HepG2 (cell line): Measurements from ENCODE around the gene HOXA11. TPM values are rescaled to one million over a fixed set of nuclear protein-coding genes. Genes with fewer than 3 reads are reported as not detected.

Experiments
- ATF3 ChIP-seq: sonication (generic); formaldehyde crosslinking; IDR thresholded peaks from 2 replicates; pipeline ENCODE4 v1.4.0; 2020; ENCODE audit warnings: missing genetic modification reagents
- BORCS8-MEF2B ChIP-seq: sonication (generic); formaldehyde crosslinking; IDR thresholded peaks from 2 replicates; pipeline ENCODE4 v1.8.0; 2022; ENCODE audit warnings: mild to moderate bottlenecking, missing genetic modification reagents
- GZF1 ChIP-seq: sonication (generic); formaldehyde crosslinking; IDR thresholded peaks from 2 replicates; pipeline ENCODE4 v1.5.1; 2020; ENCODE audit warnings: mild to moderate bottlenecking, missing genetic modification reagents
- HHEX ChIP-seq: IDR thresholded peaks from 2 replicates; pipeline ENCODE4 v1.6.1; 2016; ENCODE audit warnings: control low read depth
- JUND ChIP-seq: sonication (generic); formaldehyde crosslinking; IDR thresholded peaks from 2 replicates; pipeline ENCODE4 v1.8.0; 2022; ENCODE audit warnings: mild to moderate bottlenecking, missing genetic modification reagents
- KDM2A ChIP-seq: sonication (generic); formaldehyde crosslinking; IDR thresholded peaks from 2 replicates; pipeline ENCODE4 v1.4.0; 2020; ENCODE audit warnings: low read depth, missing genetic modification reagents, borderline replicate concordance
- MEIS1 ChIP-seq: sonication (generic); formaldehyde crosslinking; IDR thresholded peaks from 2 replicates; pipeline ENCODE4 v1.9.0; 2021; ENCODE audit warnings: mild to moderate bottlenecking, missing genetic modification reagents, moderate library complexity, borderline replicate concordance
- NFAT5 ChIP-seq: sonication (generic); formaldehyde crosslinking; IDR thresholded peaks from 2 replicates; pipeline ENCODE4 v1.4.0; 2020; ENCODE audit warnings: missing genetic modification reagents
- PPARG ChIP-seq: conservative IDR thresholded peaks from 2 replicates; pipeline ENCODE4 v1.6.1; 2016; ENCODE audit warnings: missing biosample characterization, missing genetic modification reagents
- RARA ChIP-seq: IDR thresholded peaks from 2 replicates; pipeline ENCODE4 v1.6.1; 2016; ENCODE audit warnings: missing genetic modification reagents, missing compliant biosample characterization
- SETDB1 ChIP-seq: sonication (generic); formaldehyde crosslinking; IDR thresholded peaks from 2 replicates; pipeline ENCODE4 v1.5.1; 2020; ENCODE audit warnings: missing genetic modification reagents, mild to moderate bottlenecking, borderline replicate concordance
- ZNF224 ChIP-seq: sonication (generic); formaldehyde crosslinking; IDR thresholded peaks from 2 replicates; pipeline ENCODE4 v1.5.0; 2020; ENCODE audit warnings: mild to moderate bottlenecking, missing genetic modification reagents
- ZNF230 ChIP-seq: sonication (generic); formaldehyde crosslinking; IDR thresholded peaks from 2 replicates; pipeline ENCODE4 v1.4.0; 2020; ENCODE audit warnings: mild to moderate bottlenecking, missing genetic modification reagents
- ZNF530 ChIP-seq: sonication (generic); formaldehyde crosslinking; IDR thresholded peaks from 2 replicates; pipeline ENCODE4 v1.5.0; 2020; ENCODE audit warnings: low read depth, mild to moderate bottlenecking, missing genetic modification reagents
- ZNF549 ChIP-seq: sonication (generic); formaldehyde crosslinking; IDR thresholded peaks from 2 replicates; pipeline ENCODE4 v1.5.0; 2020; ENCODE audit warnings: missing genetic modification reagents
- ZNF598 ChIP-seq: sonication (generic); formaldehyde crosslinking; IDR thresholded peaks from 2 replicates; pipeline ENCODE4 v1.5.1; 2020; ENCODE audit warnings: mild to moderate bottlenecking, missing genetic modification reagents, borderline replicate concordance
- ZNF687 ChIP-seq: sonication (generic); formaldehyde crosslinking; IDR thresholded peaks from 2 replicates; pipeline ENCODE4 v1.5.1; 2020; ENCODE audit warnings: mild to moderate bottlenecking, missing genetic modification reagents, moderate library complexity
- polyA plus RNA-seq, 8 experiments: library from polyadenylated mRNA; depleted of rRNA in 3 of 8; stranded (reverse) in 7 of 8; unstranded in 1 of 8; fragments of >200 nt; fragmentation: Illumina TruSeq in 4 of 8; extraction: Trizol in 4 of 8; gene quantifications; 2 replicates each; pipeline versions ENCODE4 v1.2.1 to v1.2.3, GENCODE V29; 2011 to 2016; ENCODE audit warnings: low read depth in 4 of 8, missing spikeins in 1 of 8, mixed read lengths in 1 of 8; ENCODE audit not compliant: insufficient read depth in 1 of 8
- total RNA-seq, 5 experiments: library from RNA; depleted of rRNA; stranded (reverse); fragments of >200 nt; fragmentation: Illumina TruSeq; extraction: Trizol; gene quantifications; 2 replicates each; pipeline ENCODE4 v1.2.3, GENCODE V29; 2016; ENCODE audit warnings: low read depth in 1 of 5
- TF ChIP-seq, protein P1 (sequence below): sonication (generic); formaldehyde crosslinking; conservative IDR thresholded peaks from 2 replicates; pipeline ENCODE4 v1.4.0; 2020; ENCODE audit warnings: missing genetic modification reagents

Gene HOXA11
- total and polyA plus RNA-seq, 2 of the 13 experiments (the other 11 are each of a cell fraction or from before 2014, with no cell fraction given), result not detected

- TF ChIP-seq NFAT5 (no peak), ZNF230 (no peak), MEIS1 (no peak), PPARG (CRISPR knock-in tag) (no peak), ATF3 (CRISPR knock-in tag) (no peak), SETDB1 (CRISPR knock-in tag) (no peak), ZNF549 (no peak), BORCS8-MEF2B (CRISPR knock-in tag) (no peak; the same call in 1 of the 2 replicates), ZNF530 (CRISPR knock-in tag) (no peak), GZF1 (CRISPR knock-in tag) (no peak), JUND (CRISPR knock-in tag) (0 out of 2 replicates have a peak, but pooled peaks have one; percentile 12), ZNF687 (CRISPR knock-in tag) (peak; percentile 90), ZNF598 (CRISPR knock-in tag) (no peak), RARA (CRISPR knock-in tag) (no peak), HHEX (CRISPR knock-in tag) (no peak), ZNF224 (0 out of 2 replicates have a peak, but pooled peaks have one; percentile 34), KDM2A (CRISPR knock-in tag) (peak; percentile 78; the same call in 1 of the 2 replicates)
- TF ChIP-seq, protein P1, sequence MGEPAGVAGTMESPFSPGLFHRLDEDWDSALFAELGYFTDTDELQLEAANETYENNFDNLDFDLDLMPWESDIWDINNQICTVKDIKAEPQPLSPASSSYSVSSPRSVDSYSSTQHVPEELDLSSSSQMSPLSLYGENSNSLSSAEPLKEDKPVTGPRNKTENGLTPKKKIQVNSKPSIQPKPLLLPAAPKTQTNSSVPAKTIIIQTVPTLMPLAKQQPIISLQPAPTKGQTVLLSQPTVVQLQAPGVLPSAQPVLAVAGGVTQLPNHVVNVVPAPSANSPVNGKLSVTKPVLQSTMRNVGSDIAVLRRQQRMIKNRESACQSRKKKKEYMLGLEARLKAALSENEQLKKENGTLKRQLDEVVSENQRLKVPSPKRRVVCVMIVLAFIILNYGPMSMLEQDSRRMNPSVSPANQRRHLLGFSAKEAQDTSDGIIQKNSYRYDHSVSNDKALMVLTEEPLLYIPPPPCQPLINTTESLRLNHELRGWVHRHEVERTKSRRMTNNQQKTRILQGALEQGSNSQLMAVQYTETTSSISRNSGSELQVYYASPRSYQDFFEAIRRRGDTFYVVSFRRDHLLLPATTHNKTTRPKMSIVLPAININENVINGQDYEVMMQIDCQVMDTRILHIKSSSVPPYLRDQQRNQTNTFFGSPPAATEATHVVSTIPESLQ, result no peak
Measured at GRCh38 chr7:27150568-27151340, 34.3 kb downstream of the HOXA11 start (continued).
